SK-N-SH (cell line): Measurements from ENCODE around the gene TFRC. TPM values are rescaled to one million over a fixed set of nuclear protein-coding genes. Genes with fewer than 3 reads are reported as not detected.
"Not testable (repeated sequence)": the region's sequence is repeated elsewhere in the genome, so short reads cannot be mapped to it uniquely, and the experiment has no call there.

Experiments
- CTCF ChIA-PET: fragments of 300-600, 350-600 bp; formaldehyde crosslinking; extraction: SDS; loops from one replicate; lab custom pipeline; 2021; lab: Yijun Ruan, JAX
- POLR2A ChIA-PET: fragments of 350-600 bp; sonication (Branson Sonifier 250); formaldehyde crosslinking; extraction: SDS; loops from one replicate; lab custom pipeline; 2020; ENCODE audit warnings: antibody characterized with exemption, inconsistent platforms; lab: Yijun Ruan, JAX
- DNase-seq: peaks from one replicate; pipeline ENCODE4 v3.0.0; 2012
- H2AFZ ChIP-seq: fragments of 200-600 bp; sonication (generic); 2 replicates; pipeline ENCODE4 v1.8.1; 2016; ENCODE audit warnings: antibody characterized with exemption, mild to moderate bottlenecking, low read depth
- H3F3A ChIP-seq: fragments of 200-600 bp; sonication (generic); replicated peaks from 2 replicates; pipeline ENCODE3; 2016; ENCODE audit warnings: antibody characterized with exemption, mild to moderate bottlenecking; ENCODE audit not compliant: insufficient read depth
- H3K27ac ChIP-seq, 2 experiments: fragments of 200-500 bp in 1 of 2; fragments of 200-600 bp in 1 of 2; sonication (Bioruptor generic) in 1 of 2; sonication (generic), shearing (Covaris generic) in 1 of 2; 2 replicates each; pipeline versions ENCODE4 v1.5.1 to v1.6.1; 2014 to 2016; ENCODE audit warnings: low read depth in 2 of 2, inconsistent platforms in 1 of 2, low read length in 1 of 2, mild to moderate bottlenecking in 1 of 2, mixed read lengths in 1 of 2
- H3K27me3 ChIP-seq: fragments of 200-600 bp; sonication (generic), shearing (Covaris generic); 2 replicates; pipeline ENCODE4 v1.6.1; 2016; ENCODE audit warnings: mixed run types; ENCODE audit not compliant: insufficient read depth
- H3K36me3 ChIP-seq, 2 experiments: fragments of 200-500 bp in 1 of 2; fragments of 200-600 bp in 1 of 2; sonication (Bioruptor generic) in 1 of 2; sonication (generic) in 1 of 2; replicated peaks in 1 of 2; 2 replicates each; pipeline versions ENCODE3 to v1.5.1; 2014 to 2016; ENCODE audit warnings: low read length in 1 of 2, mild to moderate bottlenecking in 1 of 2; ENCODE audit not compliant: insufficient read depth in 2 of 2, control insufficient read depth in 1 of 2
- H3K4me1 ChIP-seq, 2 experiments: fragments of 200-500 bp in 1 of 2; fragments of 200-600 bp in 1 of 2; sonication (Bioruptor generic) in 1 of 2; sonication (generic), shearing (Covaris generic) in 1 of 2; 2 replicates each; pipeline versions ENCODE4 v1.5.1 to v1.6.1; 2014 to 2016; ENCODE audit warnings: low read depth in 1 of 2, low read length in 1 of 2, mixed run types in 1 of 2; ENCODE audit not compliant: insufficient read depth in 2 of 2, control insufficient read depth in 1 of 2
- H3K4me2 ChIP-seq: fragments of 200-600 bp; sonication (generic), shearing (Covaris generic); 2 replicates; pipeline ENCODE4 v1.6.1; 2017; ENCODE audit warnings: mixed run types
- H3K4me3 ChIP-seq, 2 experiments: fragments of 200-500 bp in 1 of 2; fragments of 200-600 bp in 1 of 2; sonication (Bioruptor generic) in 1 of 2; sonication (generic), shearing (Covaris generic) in 1 of 2; 2 replicates each; pipeline versions ENCODE4 v1.5.1 to v1.8.1; 2014 to 2016; ENCODE audit warnings: low read depth in 2 of 2, inconsistent platforms in 1 of 2, low read length in 1 of 2, mild to moderate bottlenecking in 1 of 2, mixed read lengths in 1 of 2, moderate library complexity in 1 of 2
- H3K79me2 ChIP-seq: fragments of 200-600 bp; sonication (generic); 2 replicates; pipeline ENCODE4 v1.8.1; 2017; ENCODE audit warnings: mild to moderate bottlenecking; ENCODE audit not compliant: insufficient read depth
- H3K9ac ChIP-seq: fragments of 200-600 bp; sonication (generic); 2 replicates; pipeline ENCODE4 v1.6.1; 2017; ENCODE audit warnings: mixed run types
- H3K9me2 ChIP-seq: fragments of 200-600 bp; sonication (generic); 2 replicates; pipeline ENCODE4 v1.6.1; 2017; ENCODE audit warnings: mixed run types
- H3K9me3 ChIP-seq: fragments of 200-600 bp; sonication (generic); 2 replicates; pipeline ENCODE4 v1.6.1; 2017; ENCODE audit warnings: mixed run types, mild to moderate bottlenecking, moderate library complexity
- H4K20me1 ChIP-seq: fragments of 200-600 bp; sonication (generic); 2 replicates; pipeline ENCODE4 v1.6.1; 2017; ENCODE audit warnings: mild to moderate bottlenecking, mixed run types; ENCODE audit not compliant: insufficient read depth
- CHD2 ChIP-seq: fragments of 150-350 bp; IDR thresholded peaks from 2 replicates; pipeline ENCODE4 v1.6.1; 2018; ENCODE audit warnings: low read length; ENCODE audit not compliant: partially characterized antibody
- EP300 ChIP-seq, 2 experiments: IDR thresholded peaks; 2 replicates each; pipeline versions ENCODE4 v1.4.0 to v1.6.1; 2012; ENCODE audit warnings: borderline replicate concordance in 1 of 2, low read depth in 1 of 2, low read length in 1 of 2
- EZH2phosphoT487 ChIP-seq: fragments of 200-600 bp; sonication (generic); IDR thresholded peaks from 2 replicates; pipeline ENCODE4 v1.6.1; 2017; ENCODE audit warnings: low read depth, mixed run types, mild to moderate bottlenecking, antibody characterized with exemption, moderate library complexity, borderline replicate concordance
- FOSL2 ChIP-seq: IDR thresholded peaks from 2 replicates; pipeline ENCODE4 v1.4.0; 2012; ENCODE audit warnings: low read depth, mild to moderate bottlenecking, moderate library complexity, borderline replicate concordance
- FOXJ3 ChIP-seq: sonication (generic); formaldehyde crosslinking; IDR thresholded peaks from 2 replicates; pipeline ENCODE4 v1.5.1; 2020; ENCODE audit warnings: mild to moderate bottlenecking, missing genetic modification reagents
- FOXM1 ChIP-seq: IDR thresholded peaks from 2 replicates; pipeline ENCODE4 v1.4.0; 2012; ENCODE audit warnings: low read depth, mild to moderate bottlenecking
- GATA2 ChIP-seq: sonication (generic); formaldehyde crosslinking; IDR thresholded peaks from 2 replicates; pipeline ENCODE4 v1.5.0; 2020; ENCODE audit warnings: mild to moderate bottlenecking, missing genetic modification reagents
- JUND ChIP-seq: IDR thresholded peaks from 2 replicates; pipeline ENCODE4 v1.4.0; 2012
- MXI1 ChIP-seq: IDR thresholded peaks from 2 replicates; pipeline ENCODE4 v1.6.1; 2012; ENCODE audit warnings: mild to moderate bottlenecking, low read depth, low read length, improper control_type of control experiment
- NFIC ChIP-seq: IDR thresholded peaks from 2 replicates; pipeline ENCODE4 v1.4.0; 2012; ENCODE audit warnings: borderline replicate concordance
- RAD21 ChIP-seq: IDR thresholded peaks from 2 replicates; pipeline ENCODE4 v1.6.1; 2012; ENCODE audit warnings: mild to moderate bottlenecking, low read length
- RXRA ChIP-seq: IDR thresholded peaks from 2 replicates; pipeline ENCODE4 v1.4.0; 2012; ENCODE audit warnings: low read depth, mild to moderate bottlenecking, borderline replicate concordance
- SIN3A ChIP-seq: IDR thresholded peaks from 2 replicates; pipeline ENCODE4 v1.6.1; 2012; ENCODE audit warnings: low read depth, mild to moderate bottlenecking, low read length, moderate library complexity, borderline replicate concordance
- TAF1 ChIP-seq: IDR thresholded peaks from 2 replicates; pipeline ENCODE4 v1.6.1; 2012; ENCODE audit warnings: low read depth, mild to moderate bottlenecking, low read length, moderate library complexity, borderline replicate concordance
- TCF12 ChIP-seq: IDR thresholded peaks from 2 replicates; pipeline ENCODE4 v1.4.0; 2012
- TEAD4 ChIP-seq: IDR thresholded peaks from 2 replicates; pipeline ENCODE4 v1.4.0; 2012; ENCODE audit warnings: mild to moderate bottlenecking, borderline replicate concordance; ENCODE audit not compliant: insufficient read depth
- YY1 ChIP-seq: IDR thresholded peaks from 2 replicates; pipeline ENCODE4 v1.4.0; 2012; ENCODE audit warnings: low read depth, mild to moderate bottlenecking
- WGBS: methylation state at CpG from one replicate; pipeline ENCODE4 v1.1.6; 2017; ENCODE audit warnings: low lambda C conversion rate; 5-methylcytosine and 5-hydroxymethylcytosine counted together
- polyA plus RNA-seq, 3 experiments: library from polyadenylated mRNA; depleted of rRNA; stranded (reverse); fragments of >200 nt; gene quantifications; 2 replicates each; pipeline ENCODE4 v1.2.3, GENCODE V29; 2012
- TF ChIP-seq, protein P1 (sequence below): fragments of 150-350 bp; IDR thresholded peaks from 2 replicates; pipeline ENCODE4 v1.6.1; 2017; ENCODE audit warnings: antibody characterized with exemption, low read length, low read depth, borderline replicate concordance
- TF ChIP-seq, protein P2 (sequence below): IDR thresholded peaks from 2 replicates; pipeline ENCODE4 v1.4.0; 2012; ENCODE audit warnings: low read depth
- TF ChIP-seq, protein P3 (sequence below): IDR thresholded peaks from 2 replicates; pipeline ENCODE4 v1.4.0; 2012; ENCODE audit warnings: low read depth, borderline replicate concordance

Gene TFRC
- polyA plus RNA-seq, 1 of the 3 experiments (the other 2 are of a cell fraction) = 35.0 TPM

DNA sequence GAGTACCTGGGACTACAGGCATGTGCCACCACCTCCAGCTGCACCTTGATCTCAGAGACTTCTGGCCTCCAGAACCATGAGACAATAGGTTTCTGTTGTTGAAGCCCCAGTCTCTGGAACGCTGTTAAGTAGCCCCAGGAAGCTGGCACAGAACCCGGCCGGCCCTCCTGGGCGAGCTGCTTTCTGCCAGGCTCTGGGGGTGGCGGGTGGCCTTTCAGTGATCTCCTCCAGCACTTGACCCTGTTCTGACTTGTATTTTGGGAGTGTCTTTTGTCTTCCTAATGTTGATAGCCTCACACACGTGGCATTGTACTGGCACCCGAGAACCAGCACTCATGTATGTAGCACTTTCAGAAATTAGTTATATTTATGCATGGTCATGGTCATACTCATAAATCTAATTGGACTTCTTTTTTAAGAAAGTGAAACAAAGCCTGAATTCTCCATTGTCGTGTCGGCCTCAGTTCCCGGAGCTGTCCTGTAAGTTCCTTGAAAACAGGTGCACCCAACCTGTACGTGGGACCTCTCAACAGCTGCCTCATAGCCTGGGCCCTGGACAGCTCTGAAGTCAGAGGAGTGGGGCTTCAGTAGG is 74.0 kb downstream of the TFRC start:
- 72% methylated on average over 11 of the region's 11 CpGs for WGBS

DNA sequence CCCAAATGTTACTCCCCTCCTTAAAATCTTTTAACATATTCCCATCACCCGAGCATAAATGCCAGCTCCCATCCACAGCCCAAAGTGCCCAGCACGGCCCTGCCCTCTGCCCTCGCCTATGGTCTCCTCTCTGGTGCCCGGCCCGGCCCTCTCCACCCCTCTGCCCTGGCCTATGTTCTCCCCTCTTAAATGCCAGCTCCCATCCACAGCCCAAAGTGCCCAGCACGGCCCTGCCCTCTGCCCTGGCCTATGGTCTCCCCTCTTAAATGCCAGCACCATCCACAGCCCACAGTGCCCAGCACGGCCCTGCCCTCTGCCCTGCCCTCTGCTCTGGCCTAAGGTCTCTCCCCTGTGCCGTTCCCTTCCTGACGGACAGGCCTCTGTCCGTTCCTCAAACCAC is 76.6 kb downstream of the TFRC start:
- H3K27ac ChIP-seq, H3K9me2 ChIP-seq, H3K36me3 ChIP-seq, H3K9ac ChIP-seq, H3K4me2 ChIP-seq, POLR2A ChIA-PET, H3K79me2 ChIP-seq, DNase-seq, H3K4me3 ChIP-seq, H2AFZ ChIP-seq, H3K9me3 ChIP-seq, CTCF ChIA-PET, H3K27me3 ChIP-seq, H3F3A ChIP-seq, H3K4me1 ChIP-seq, H4K20me1 ChIP-seq: not testable (repeated sequence)
- WGBS = 71% methylated on average over 10 of the region's 10 CpGs

More for the DNA sequence above, 74.0 kb downstream of the TFRC start:
- DNase-seq = no peak
- TF ChIP-seq SIN3A (no peak), GATA2 (CRISPR knock-in tag) (no peak), JUND (no peak), TCF12 (no peak), TEAD4 (no peak), NFIC (no peak), RXRA (no peak), FOXJ3 (no peak), YY1 (no peak), FOXM1 (no peak), TAF1 (no peak), FOSL2 (no peak), EP300 (IDR thresholded peaks at IDR 0.05; ENCODE audit: borderline replicate concordance in 1 of 2, low read depth in 1 of 2, low read length in 1 of 2) (no peak), MXI1 (no peak), CHD2 (no peak), RAD21 (no peak), EZH2phosphoT487 (no peak)
- TF ChIP-seq, protein P1, sequence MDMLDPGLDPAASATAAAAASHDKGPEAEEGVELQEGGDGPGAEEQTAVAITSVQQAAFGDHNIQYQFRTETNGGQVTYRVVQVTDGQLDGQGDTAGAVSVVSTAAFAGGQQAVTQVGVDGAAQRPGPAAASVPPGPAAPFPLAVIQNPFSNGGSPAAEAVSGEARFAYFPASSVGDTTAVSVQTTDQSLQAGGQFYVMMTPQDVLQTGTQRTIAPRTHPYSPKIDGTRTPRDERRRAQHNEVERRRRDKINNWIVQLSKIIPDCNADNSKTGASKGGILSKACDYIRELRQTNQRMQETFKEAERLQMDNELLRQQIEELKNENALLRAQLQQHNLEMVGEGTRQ = no peak
- TF ChIP-seq, protein P2, sequence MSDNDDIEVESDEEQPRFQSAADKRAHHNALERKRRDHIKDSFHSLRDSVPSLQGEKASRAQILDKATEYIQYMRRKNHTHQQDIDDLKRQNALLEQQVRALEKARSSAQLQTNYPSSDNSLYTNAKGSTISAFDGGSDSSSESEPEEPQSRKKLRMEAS = no peak
- TF ChIP-seq, protein P3, sequence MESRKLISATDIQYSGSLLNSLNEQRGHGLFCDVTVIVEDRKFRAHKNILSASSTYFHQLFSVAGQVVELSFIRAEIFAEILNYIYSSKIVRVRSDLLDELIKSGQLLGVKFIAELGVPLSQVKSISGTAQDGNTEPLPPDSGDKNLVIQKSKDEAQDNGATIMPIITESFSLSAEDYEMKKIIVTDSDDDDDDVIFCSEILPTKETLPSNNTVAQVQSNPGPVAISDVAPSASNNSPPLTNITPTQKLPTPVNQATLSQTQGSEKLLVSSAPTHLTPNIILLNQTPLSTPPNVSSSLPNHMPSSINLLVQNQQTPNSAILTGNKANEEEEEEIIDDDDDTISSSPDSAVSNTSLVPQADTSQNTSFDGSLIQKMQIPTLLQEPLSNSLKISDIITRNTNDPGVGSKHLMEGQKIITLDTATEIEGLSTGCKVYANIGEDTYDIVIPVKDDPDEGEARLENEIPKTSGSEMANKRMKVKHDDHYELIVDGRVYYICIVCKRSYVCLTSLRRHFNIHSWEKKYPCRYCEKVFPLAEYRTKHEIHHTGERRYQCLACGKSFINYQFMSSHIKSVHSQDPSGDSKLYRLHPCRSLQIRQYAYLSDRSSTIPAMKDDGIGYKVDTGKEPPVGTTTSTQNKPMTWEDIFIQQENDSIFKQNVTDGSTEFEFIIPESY = no peak
- TF ChIP-seq, all 33 proteins: peak for 0
- Histone ChIP-seq H3K9ac (no peak overlapping the region), H3K4me2 (no peak overlapping the region), H3K27me3 (no peaks in the 10 kb centered on the region; the same call in 1 of the 2 replicates), H3F3A (no peaks in the 10 kb centered on the region), H3K4me3 (no peak overlapping the region), H3K4me1 (no peaks in the 10 kb centered on the region), H3K27ac (no peak overlapping the region), H3K79me2 (no peaks in the 10 kb centered on the region), H3K9me2 (no peaks in the 10 kb centered on the region), H3K36me3 (no peaks in the 10 kb centered on the region), H4K20me1 (no peaks in the 10 kb centered on the region), H2AFZ (no peak overlapping the region), H3K9me3 (0 out of 2 replicates have a peak, but pooled peaks cover 7% of the 10 kb centered on the region)
- ChIA-PET CTCF (interaction anchor here (1.1 kb wide), 1 partner anchor 65 kb away, joined by 3 read pairs; no protein-coding TSS in a partner anchor), POLR2A (no interaction called here)

DNA sequence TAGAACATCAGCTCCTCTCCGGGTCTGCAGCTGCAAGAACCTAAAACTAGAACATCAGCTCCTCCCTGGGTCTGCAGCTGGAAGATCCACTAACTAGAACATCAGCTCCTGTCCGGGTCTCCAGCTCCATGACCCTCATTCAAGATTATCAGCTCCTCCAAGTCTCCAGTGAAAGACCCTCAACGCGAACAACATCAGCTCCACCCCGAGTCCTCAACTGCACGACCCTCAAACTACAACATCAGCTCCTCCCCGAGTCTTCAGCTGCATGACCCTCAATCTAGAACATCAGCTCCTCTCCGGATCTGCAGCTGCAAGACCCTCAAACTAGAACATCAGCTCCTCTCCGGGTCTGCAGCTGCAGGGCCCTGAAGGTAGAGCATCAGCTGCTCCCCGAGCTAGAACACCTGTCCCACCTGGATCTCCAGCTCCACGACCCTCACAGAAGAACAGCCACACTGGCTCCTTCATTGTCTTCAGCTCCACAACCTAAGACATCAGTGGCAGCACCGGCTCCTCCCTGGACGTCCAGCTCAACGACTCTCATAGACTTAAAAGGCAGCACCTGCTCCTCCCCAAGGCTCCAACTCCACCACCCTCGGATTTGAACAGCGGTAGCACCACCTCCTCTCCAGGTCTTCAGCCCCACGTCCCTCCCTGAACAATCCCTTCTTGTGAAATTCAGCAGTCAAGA is 77.4 kb downstream of the TFRC start:
- H3K27ac ChIP-seq, H3K4me2 ChIP-seq, CTCF ChIA-PET, H3K4me1 ChIP-seq, H3K9ac ChIP-seq, H3K9me2 ChIP-seq, DNase-seq, H3K9me3 ChIP-seq, H3K79me2 ChIP-seq, H3K36me3 ChIP-seq, H4K20me1 ChIP-seq, H3K27me3 ChIP-seq, H3K4me3 ChIP-seq, H2AFZ ChIP-seq, H3F3A ChIP-seq: not testable (repeated sequence)
- 42% methylated on average over 17 of the region's 17 CpGs for WGBS
- POLR2A ChIA-PET = interaction anchor here (1.6 kb wide), 1 partner anchor 64 kb away, joined by 4 read pairs; no protein-coding TSS in a partner anchor
